Gastrocnemius medialis (tissue), 4 donors: ENCODE results near the gene CENPP. TPM values are rescaled to one million over a fixed set of nuclear protein-coding genes. Genes with fewer than 3 reads are reported as not detected.

Experiments
- ATAC-seq, 2 donors: fragments of 150-250 bp; one replicate each; pipeline ENCODE4 v1.9.1; 2016
- DNase-seq, 2 donors: peaks; one replicate each; pipeline ENCODE4 v3.0.0-alpha.2; 2019
- H3K27ac ChIP-seq, 4 donors: fragments of 200-600 bp; sonication (generic); 1 replicate in 1 of 4; 2 replicates in 3 of 4; pipeline ENCODE4 v1.5.1; 2016 to 2018; ENCODE audit warnings: mild to moderate bottlenecking in 2 of 4, moderate library complexity in 1 of 4
- H3K27me3 ChIP-seq, 3 donors: fragments of 200-600 bp; sonication (generic) in 2 of 3; 1 replicate in 1 of 3; 2 replicates in 2 of 3; pipeline versions ENCODE4 v1.5.1 to v1.6.0; 2016 to 2019; ENCODE audit warnings: mild to moderate bottlenecking in 1 of 3, moderate library complexity in 1 of 3
- H3K36me3 ChIP-seq, 2 donors: fragments of 200-600 bp; sonication (generic) in 1 of 2; one replicate each; pipeline ENCODE4 v1.5.1; 2017 to 2018
- H3K4me1 ChIP-seq, 2 donors: fragments of 200-600 bp; sonication (generic) in 1 of 2; one replicate each; pipeline ENCODE4 v1.5.1; 2016 to 2017; ENCODE audit warnings: mild to moderate bottlenecking in 2 of 2
- H3K4me3 ChIP-seq, 4 donors: fragments of 200-600 bp; sonication (generic) in 3 of 4; 1 replicate in 1 of 4; 2 replicates in 3 of 4; pipeline ENCODE4 v1.5.1; 2016 to 2019; ENCODE audit warnings: mild to moderate bottlenecking in 2 of 4
- H3K9me3 ChIP-seq, 3 donors: fragments of 200-600 bp; sonication (generic) in 2 of 3; 1 replicate in 1 of 3; 2 replicates in 2 of 3; pipeline ENCODE4 v1.5.1; 2016 to 2019
- POLR2A ChIP-seq, 2 donors: fragments of 450-650 bp; IDR thresholded peaks; one replicate each; pipeline ENCODE4 v1.6.1; 2017; ENCODE audit warnings: antibody characterized with exemption in 2 of 2, mild to moderate bottlenecking in 2 of 2, moderate library complexity in 2 of 2
- in situ Hi-C, 4 donors: fragments of 200-750 bp; cut with MboI; loops; one replicate each; pipeline versions ENCODE4 v1.15.0 to v1.8.0; 2017; ENCODE audit warnings: low sequenced_read_pairs in 4 of 4
- intact Hi-C: fragments of 100-400 bp; cut with DNase I; formaldehyde crosslinking; loops from one replicate; pipeline ENCODE4 v1.15.1; 2023; ENCODE audit warnings: low total_unique reads
- total RNA-seq, 4 donors: library from RNA; depleted of rRNA; stranded (reverse); fragments of >200 nt; gene quantifications; one replicate each; pipeline versions ENCODE4 v1.1.0 to v1.2.3, GENCODE V29; 2016
- TF ChIP-seq, protein P1 (sequence below), 5 experiments: fragments of 450-650 bp in 3 of 5; fragments of 200-600 bp in 2 of 5; sonication (generic) in 2 of 5; IDR thresholded peaks in 4 of 5; conservative IDR thresholded peaks in 1 of 5; 1 replicate in 4 of 5; 2 replicates in 1 of 5; pipeline ENCODE4 v1.5.1; 2016 to 2019; ENCODE audit warnings: antibody characterized with exemption in 5 of 5, mild to moderate bottlenecking in 3 of 5, moderate library complexity in 3 of 5

Gene CENPP
- total RNA-seq, 4 donors from 2014 or later, result 1.8 to 11.5 (median 8.7) TPM

DNA sequence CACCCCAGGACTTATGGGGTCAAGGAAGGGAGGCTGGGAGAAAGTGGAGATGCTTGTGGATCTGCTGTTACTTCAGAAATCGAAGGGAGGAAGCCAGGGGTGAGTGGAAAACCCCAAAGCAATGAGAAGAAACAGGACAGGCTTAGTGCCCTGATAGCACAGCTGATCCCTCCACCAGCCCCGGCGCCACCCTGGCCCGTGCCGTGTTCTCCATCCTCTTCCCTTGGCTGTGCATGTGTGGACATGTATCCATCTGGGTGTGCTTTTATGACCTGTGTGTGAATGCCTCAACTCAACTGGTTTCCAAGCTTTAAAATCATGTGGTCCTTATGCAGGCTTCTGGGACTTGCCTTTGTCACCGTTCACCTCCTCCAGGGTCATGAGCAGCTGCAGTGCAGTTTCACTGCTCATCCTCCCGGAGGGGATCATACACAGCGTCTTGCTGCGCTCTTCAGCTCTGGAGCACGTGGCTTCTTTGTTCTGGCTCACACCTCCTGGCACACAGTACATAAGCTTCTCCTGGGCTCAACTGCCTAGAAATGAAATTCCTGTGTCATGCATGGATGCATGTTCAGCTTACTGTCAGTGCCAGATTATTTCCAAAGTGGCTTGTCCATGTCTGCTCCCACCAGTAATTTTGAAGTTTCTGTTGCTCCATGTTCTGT lies 286.0 kb downstream of the CENPP start:
- ATAC-seq, result peak in 1 of 2 donors; percentile 20
- Histone ChIP-seq H3K27me3 (no peaks in the 10 kb centered on the region), H3K4me3 (no peak overlapping the region), H3K9me3 (no peaks in the 10 kb centered on the region), H3K4me1 (peaks cover 12 to 26% of the 10 kb centered on the region in 2 donors), H3K36me3 (peaks cover 0 to 25% of the 10 kb centered on the region in 2 donors), H3K27ac (peak overlapping the region in 2 of 4 donors; percentile 37 to 74)
- in situ Hi-C loops (loop anchor here in 1 of 4 donors (25.0 kb wide), 1 partner anchor 99 kb away; no protein-coding TSS in a partner anchor), intact Hi-C loops (no loop called here)
- DNase-seq, result no peak
- TF ChIP-seq, protein P1, sequence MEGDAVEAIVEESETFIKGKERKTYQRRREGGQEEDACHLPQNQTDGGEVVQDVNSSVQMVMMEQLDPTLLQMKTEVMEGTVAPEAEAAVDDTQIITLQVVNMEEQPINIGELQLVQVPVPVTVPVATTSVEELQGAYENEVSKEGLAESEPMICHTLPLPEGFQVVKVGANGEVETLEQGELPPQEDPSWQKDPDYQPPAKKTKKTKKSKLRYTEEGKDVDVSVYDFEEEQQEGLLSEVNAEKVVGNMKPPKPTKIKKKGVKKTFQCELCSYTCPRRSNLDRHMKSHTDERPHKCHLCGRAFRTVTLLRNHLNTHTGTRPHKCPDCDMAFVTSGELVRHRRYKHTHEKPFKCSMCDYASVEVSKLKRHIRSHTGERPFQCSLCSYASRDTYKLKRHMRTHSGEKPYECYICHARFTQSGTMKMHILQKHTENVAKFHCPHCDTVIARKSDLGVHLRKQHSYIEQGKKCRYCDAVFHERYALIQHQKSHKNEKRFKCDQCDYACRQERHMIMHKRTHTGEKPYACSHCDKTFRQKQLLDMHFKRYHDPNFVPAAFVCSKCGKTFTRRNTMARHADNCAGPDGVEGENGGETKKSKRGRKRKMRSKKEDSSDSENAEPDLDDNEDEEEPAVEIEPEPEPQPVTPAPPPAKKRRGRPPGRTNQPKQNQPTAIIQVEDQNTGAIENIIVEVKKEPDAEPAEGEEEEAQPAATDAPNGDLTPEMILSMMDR (IDR thresholded peaks at IDR 0.05 in 4 of 5, conservative IDR thresholded peaks at IDR 0.05 in 1 of 5), result no peak
- TF ChIP-seq POLR2A (IDR thresholded peaks at IDR 0.05), result no peak

DNA sequence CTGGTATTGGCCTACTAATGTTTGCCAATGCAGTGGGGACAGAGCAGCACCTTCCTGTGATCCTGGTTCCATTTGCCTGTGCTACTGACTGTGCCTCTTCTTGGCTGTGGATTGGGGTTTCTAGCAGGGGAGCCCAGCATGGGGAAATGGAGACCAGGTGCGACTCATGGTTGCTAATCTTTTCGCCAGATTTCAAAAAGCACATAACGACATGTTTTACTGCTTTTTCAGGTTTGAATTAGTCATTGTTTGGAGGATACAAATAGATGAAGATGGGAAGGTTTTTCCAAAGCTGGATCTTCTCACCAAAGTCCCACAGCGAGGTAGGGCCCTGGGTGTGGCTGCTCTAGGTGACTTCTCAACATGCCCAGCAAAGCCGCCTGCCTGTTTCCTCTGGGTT lies 286.5 kb downstream of the CENPP start:
- DNase-seq, result no peak
- in situ Hi-C loops (loop anchor here in 1 of 4 donors (25.0 kb wide), 1 partner anchor 100 kb away; no protein-coding TSS in a partner anchor), intact Hi-C loops (no loop called here)
- H3K27ac ChIP-seq, result no peak overlapping the region
- peaks cover 0 to 25% of the 10 kb centered on the region in 2 donors for H3K36me3 ChIP-seq
- H3K9me3 ChIP-seq, result no peaks in the 10 kb centered on the region
- no peak for ATAC-seq
- H3K4me3 ChIP-seq, result no peak overlapping the region
- no peaks in the 10 kb centered on the region for H3K27me3 ChIP-seq
- no peak for TF ChIP-seq POLR2A (IDR thresholded peaks at IDR 0.05)
- TF ChIP-seq, protein P1 (IDR thresholded peaks at IDR 0.05 in 4 of 5, conservative IDR thresholded peaks at IDR 0.05 in 1 of 5), result no peak
- H3K4me1 ChIP-seq, result peaks cover 7 to 26% of the 10 kb centered on the region in 2 donors

DNA sequence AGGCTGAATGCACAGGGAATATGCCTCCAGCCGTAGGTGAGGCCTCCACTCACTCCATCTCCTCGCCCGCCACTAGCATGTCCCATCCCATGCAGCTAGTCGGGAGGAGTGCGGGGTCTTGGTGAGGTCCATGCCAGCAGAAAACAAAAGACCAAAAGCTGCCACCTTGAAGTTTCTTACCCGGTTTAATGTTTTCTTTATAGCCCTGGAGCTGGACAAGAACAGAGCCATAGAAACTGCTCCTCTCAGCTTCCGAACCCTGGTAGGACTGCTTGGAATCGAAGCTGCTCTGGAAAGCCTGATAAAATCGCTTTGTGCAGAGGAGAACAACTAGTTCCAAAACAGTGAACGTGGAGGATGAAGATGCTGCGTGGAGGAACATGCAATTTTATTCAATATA lies 287.1 kb downstream of the CENPP start:
- no peaks in the 10 kb centered on the region for H3K9me3 ChIP-seq
- in situ Hi-C loops, result loop anchor here in 1 of 4 donors (25.0 kb wide), 1 partner anchor 101 kb away; no protein-coding TSS in a partner anchor
- H3K27me3 ChIP-seq, result no peaks in the 10 kb centered on the region
- H3K4me1 ChIP-seq, result peaks cover 6 to 27% of the 10 kb centered on the region in 2 donors
- intact Hi-C loops, result no loop called here
- H3K27ac ChIP-seq, result no peak overlapping the region
- H3K36me3 ChIP-seq, result peaks cover 0 to 25% of the 10 kb centered on the region in 2 donors
- ATAC-seq, result no peak
- TF ChIP-seq, protein P1 (IDR thresholded peaks at IDR 0.05 in 4 of 5, conservative IDR thresholded peaks at IDR 0.05 in 1 of 5), result no peak
- TF ChIP-seq POLR2A (IDR thresholded peaks at IDR 0.05), result no peak
- no peak for DNase-seq
- no peak overlapping the region for H3K4me3 ChIP-seq

DNA sequence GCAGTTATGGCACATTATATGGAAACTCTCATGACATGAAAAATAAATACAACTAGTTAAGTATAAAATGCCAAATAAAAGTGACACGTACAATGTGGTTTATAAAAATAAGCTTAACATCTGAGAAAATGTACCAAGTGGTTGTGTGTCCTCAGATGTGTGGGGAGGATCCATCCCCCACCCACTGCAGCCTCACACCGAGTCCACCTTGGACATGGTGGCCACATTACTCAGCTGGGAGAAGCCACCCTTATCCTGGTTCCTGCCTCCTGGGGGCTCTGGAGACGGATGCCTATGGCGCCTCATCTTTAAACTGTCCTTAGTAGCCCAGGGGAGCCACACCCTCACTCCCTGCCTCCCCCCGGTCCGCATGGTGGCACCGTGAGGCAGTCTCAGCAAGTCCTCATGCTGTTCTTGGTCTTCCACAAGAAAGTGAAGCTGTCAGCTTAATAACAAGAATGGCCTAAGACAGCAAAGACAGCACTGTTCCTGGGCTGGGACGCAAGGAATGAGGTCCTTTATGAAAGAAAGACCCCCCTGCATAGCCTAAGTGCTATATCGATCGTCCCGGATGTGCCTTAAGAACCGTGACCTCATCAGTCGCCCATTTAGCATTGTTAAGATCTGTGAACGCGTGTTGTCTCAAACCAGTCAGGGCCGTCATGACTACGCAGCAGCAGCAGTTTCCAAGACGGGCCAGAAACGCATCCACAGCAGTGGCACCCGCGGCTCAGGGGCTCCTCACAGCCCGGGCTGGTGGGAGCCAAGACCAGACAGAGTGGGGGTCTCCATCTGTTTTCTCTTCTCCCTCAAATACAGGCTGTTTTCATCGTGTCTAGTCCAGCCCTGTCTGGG lies 287.7 kb downstream of the CENPP start:
- DNase-seq (no peak), ATAC-seq (no peak)
- H3K4me3 ChIP-seq, result no peak overlapping the region
- peaks cover 6 to 26% of the 10 kb centered on the region in 2 donors for H3K4me1 ChIP-seq
- H3K27ac ChIP-seq, result no peak overlapping the region
- no peaks in the 10 kb centered on the region for H3K9me3 ChIP-seq
- H3K27me3 ChIP-seq, result no peaks in the 10 kb centered on the region
- in situ Hi-C loops (loop anchor here in 1 of 4 donors (25.0 kb wide), 1 partner anchor 101 kb away; no protein-coding TSS in a partner anchor), intact Hi-C loops (no loop called here)
- H3K36me3 ChIP-seq, result peaks cover 0 to 25% of the 10 kb centered on the region in 2 donors
- TF ChIP-seq POLR2A (IDR thresholded peaks at IDR 0.05), result no peak
- TF ChIP-seq, protein P1 (IDR thresholded peaks at IDR 0.05 in 4 of 5, conservative IDR thresholded peaks at IDR 0.05 in 1 of 5), result no peak
